ENCODE data around the gene MYH9.

Gene MYH9

DNA sequence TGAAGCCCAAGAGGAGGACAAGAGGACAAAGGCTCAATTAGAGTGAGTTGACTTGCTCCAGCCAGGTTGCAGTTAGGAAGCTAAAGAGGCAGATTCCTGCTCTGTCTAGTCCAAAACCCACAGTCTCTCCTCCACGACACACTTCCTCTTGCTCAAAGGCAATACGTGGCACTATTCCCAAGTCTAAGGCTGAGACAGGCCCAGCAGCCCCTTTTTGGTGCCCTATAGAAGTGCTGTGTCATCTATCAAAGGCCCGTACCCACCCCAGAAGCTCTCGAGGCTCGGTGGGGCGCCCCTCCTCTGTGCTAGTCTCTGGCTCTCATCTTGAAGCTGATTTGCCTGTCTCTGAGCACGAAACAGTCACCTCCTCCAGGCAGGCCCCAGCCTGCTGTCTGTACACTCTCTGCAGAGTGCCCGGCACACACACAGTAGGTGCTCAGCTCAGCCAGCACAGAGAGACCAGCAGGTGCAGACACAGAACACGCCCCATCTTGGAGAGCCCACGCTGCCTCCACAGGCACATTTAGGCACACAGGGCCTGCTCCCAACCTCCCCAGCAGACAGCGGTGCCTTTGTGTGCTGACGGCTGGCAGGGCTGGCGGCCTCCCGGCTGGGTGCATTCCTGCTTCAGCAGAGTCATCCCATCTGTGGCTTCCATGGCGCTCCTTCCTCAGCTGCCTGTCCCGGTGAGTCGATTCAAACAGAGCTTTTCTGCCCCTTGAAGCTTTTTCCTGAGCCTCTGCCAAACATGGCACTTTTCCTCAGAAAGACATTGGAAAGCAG, 52.8 kb downstream of the MYH9 start:
- no peak for FAIRE-seq

DNA sequence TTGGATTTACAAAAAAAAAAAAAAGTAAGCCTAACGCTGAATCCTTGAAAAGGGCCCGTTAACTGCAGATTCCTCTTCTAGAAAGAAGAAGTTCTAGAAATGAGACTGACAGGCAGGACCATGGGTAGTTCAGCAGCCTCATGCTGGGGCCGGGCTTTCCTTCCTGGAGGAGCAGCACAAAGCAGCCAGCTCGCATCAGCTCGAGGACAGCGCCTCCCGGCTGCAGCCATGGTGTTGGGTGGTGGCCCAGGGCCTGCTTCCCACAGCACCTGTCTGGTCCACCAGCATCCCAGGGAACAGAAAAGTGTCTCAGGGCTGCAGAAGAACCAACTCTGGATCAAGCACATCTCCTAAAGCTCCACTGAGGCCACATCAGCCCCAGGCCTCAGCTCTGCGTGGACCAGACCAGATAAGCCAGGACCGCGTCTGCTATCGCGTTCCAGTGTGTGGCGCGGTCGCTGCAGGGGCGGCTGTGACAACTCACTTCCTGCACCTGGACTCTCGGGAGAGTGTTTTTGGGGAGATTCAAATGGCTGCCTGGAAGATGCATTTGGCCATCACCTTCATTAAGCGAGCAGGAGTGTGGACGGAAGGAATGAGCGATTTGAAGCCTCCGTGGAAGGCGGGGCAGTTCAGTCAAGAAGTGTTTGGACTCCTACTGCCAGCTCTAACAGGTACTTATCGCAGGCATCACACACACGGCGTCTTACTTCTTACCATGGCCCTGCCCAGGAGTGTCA, 53.5 kb downstream of the MYH9 start:
- DNase-seq (ENCODE audit: extremely low spot score, insufficient read length, low read depth) (no peak), FAIRE-seq (no peak)

More for the DNA sequence above, 52.8 kb downstream of the MYH9 start:
- DNase-seq (ENCODE audit: extremely low spot score, insufficient read length, low read depth) = no peak

DNA sequence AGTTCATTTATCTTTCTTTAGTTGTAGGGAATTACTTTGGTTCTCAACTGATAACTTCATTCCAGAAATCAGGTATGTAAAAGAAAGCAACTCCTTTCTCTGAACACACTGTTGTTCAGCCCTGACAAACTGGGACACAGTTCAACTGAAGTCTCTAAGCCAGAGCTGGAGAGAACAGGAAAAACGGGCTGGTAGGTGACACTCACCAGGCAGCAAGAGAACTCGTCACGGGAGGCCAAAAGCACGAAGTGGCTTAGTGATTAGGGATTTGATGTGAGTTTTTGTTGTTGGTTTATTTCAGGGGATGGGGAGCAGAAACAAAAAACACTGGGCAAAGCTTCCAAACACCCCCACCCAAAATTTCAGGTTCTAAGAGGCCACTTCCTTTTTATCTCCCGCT, 54.1 kb downstream of the MYH9 start:
- FAIRE-seq (no peak), DNase-seq (ENCODE audit: extremely low spot score, insufficient read length, low read depth) (no peak)

DNA sequence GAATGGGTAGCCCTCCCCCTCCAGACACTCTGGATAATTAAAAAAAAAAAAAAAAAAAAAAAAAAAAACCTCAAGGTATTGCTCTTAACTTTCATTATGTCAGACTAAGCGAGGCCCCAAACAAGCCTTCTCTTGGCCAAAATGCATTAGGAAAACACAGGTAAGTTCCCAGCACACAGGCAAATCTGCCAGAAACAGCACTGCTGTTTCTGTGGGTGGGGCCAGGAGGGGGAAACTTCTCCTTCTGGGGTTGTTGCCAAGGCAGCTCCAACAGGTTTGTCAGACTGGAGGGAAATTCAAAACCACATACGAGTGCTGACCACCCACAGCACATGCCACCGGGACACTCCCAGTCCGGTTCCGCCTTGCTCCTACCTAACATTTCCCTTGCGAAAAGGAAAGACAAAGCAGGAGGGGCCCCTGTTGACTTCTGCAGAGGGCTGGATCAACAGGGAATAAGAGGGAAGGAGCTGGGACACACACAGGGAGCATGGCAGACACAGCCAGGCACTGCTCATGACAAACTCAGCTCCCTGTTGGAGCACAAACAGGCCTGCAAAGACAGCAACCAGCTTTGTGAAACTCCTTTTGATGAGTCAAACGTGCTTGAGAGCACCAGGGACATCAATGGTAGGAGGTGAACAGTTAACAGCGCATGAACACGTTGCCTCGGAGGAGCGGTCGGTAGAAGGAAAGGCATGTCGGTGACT, 55.0 kb downstream of the MYH9 start:
- DNase-seq (ENCODE audit: extremely low spot score, insufficient read length, low read depth) = peak; percentile 37
- FAIRE-seq = peak; percentile 73

DNA sequence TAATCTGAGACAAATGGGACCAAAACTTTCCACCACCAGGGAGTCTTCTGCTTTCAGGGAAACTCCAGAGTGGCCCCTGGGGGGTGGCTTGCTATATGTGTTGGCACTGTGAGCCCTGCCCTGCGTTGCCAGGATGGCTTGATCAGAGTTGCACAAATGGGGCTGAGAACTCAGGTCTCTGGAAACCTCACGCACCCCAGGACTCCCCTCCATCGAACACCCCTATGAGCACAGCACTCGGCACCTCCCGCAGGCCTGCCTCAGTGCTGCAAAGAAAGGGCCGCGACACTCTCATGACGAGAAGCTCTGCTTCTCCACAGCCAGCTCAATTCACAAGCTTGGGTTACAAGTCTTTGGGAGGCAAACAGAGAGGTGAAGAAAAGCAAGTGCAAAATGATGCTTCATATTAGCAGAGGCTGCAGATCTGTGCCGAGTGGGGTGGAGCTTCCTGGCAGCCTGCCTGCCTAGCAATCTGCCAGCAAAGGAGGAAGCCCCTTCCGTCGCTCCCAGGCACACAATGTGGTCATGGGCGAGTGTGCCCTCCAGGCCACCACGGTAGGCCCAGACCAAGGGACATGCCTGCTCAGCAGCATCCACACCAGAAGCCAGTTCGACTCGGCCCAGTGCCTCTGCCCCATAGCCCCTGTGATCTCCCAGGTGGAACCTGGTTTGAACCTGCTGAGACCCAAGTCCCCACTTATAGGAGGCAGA, 55.7 kb downstream of the MYH9 start:
- no peak for DNase-seq (ENCODE audit: extremely low spot score, insufficient read length, low read depth)
- peak; percentile 66 for FAIRE-seq

DNA sequence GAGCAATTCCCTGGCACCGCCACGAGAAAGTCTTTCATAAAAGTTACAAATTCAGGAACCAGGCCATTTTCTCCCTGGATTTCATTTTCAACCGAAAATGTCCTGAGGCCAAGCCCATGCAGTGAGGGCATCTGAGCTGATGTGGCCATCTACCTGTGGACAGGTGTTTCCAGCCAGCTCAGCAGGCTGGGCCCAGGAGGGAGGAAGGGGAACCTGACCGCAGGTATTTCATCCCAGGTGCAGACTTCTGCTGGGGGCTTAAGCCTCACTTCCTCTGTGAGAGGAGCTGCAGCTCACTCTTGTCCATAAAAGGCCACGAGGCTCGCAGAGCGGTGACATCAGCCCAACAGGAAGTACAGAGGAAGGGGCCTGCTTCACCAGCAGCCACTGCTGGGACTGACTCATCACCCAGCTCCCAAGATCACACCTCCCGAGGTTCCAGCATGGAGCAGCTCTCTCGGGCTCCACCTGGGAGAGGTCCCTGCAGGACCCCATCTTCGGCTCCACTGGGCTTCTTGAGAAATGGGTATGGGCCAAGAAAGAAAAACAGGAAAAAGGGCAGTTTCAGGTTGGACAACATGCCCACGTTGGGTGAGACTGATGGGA, 56.4 kb downstream of the MYH9 start:
- FAIRE-seq (peak; percentile 95), DNase-seq (ENCODE audit: extremely low spot score, insufficient read length, low read depth) (peak; percentile 68)

DNA sequence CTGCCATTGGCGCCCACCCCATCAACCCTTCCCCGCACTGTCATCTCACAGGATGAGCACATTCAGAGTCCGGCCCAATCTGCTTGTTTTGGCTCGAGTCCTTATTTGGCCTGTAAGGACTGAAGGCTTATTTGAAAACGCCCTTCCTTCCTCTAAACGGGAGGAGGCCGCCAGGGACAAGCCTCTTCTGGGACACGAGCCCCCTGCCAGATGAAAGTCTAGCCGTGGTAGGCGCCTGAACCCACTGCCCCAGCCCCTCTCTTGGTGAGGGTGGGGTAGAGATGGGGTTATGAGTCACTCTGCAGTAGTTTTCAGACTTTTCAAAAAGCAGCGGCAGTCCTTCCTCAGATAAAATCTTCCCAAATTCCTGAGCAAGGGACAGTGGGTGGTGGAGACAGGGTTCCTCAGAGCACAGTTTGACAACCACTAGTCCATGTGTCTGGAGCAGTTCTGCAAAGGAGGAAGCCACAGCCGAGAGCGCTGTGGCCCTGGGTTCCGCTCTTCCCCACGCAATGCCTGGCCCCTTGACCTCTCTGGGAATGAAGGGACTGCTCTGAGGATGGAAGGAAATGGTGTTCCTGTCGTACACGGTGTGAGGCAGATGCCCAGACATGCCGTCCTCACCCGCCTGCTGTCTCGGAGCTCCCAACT, 57.0 kb downstream of the MYH9 start:
- FAIRE-seq (no peak), DNase-seq (ENCODE audit: extremely low spot score, insufficient read length, low read depth) (no peak)

DNA sequence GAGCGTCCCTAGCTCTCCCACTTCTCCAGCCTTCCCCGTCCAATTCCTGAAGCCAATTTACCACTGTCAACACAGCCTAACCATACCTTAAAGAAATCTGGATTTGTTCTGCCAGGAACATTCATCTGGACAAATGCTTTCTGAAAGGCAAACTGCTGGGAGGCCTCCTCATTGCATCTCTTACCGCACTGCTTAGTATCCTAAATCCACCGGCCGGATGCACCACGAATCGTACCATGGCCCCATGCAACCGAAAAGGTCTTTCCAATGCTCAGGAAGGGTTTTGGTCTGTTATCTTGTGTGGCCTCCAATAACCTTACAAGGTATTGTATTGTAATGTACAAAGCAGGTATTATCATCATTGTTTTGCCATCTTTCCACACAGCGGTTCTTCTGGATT, 57.6 kb downstream of the MYH9 start:
- DNase-seq (ENCODE audit: extremely low spot score, insufficient read length, low read depth) (no peak), FAIRE-seq (no peak)

DNA sequence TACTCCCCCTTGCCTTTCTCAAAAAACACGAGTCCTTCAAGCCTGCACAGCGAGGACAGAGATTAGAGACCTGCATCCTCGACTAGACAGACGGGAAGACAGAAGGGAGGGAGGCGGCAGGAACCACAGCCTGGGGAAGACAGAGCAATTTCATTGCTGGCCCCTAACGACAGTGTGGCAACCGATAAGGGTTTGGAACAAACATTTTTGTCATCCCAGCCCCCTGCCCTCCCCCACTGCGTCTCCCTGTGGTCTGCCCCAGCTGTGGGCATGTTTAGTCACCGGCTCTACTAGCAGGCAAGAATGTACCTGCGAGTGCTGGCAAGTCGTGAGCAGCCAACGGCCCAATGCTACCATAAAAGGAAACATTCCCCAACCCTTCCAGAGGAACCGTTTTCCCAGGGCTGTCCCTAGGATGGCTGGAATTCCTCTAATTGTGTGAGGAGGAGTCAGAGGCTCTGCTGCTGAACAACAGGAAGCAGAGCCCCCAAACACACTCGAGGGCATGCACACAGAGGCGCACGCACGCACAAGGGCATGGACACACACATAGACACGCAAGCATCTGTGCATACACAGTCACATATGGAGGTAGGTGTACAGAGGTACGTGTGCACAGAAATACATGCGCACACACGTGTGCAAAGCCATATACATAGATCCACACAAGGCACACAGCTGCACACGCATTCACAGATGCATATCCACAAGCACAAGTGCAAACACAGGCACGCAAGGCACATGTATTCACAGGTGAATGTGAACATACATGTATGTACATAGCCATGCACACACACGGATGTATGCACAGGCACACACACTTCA, 58.3 kb downstream of the MYH9 start:
- DNase-seq (ENCODE audit: extremely low spot score, insufficient read length, low read depth) (no peak), FAIRE-seq (peak; percentile 5)

DNA sequence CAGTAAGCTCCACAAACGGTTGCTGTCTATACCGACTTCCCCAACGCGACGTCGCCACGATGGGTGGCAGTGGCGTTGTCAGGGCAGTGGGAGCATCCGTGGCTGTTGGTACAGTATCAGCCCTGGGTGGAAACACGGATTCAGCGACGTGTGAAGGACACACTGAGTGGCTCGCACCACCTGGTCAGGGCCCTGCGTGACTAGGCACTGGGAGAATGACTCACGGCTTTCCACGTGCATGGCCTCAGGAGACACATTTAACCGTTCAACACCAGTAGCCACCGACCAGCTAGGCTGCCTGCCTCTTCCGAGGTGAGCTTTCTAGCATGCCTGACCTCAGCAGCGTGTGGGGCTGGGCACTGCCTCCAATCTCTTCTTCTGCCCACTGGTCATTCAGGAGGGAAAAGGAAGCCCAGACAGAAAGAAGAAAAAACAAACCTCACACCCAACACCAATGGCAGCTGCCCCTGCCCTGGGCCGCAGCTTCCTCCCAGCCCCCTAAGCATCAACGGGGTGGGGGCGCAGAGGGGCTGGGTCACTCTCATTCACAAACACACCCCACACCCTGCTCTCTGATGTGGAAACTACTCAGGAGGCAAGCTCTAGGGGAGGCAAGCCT, 59.0 kb downstream of the MYH9 start:
- peak; percentile 56 for FAIRE-seq
- DNase-seq (ENCODE audit: extremely low spot score, insufficient read length, low read depth) = peak; percentile 29

DNA sequence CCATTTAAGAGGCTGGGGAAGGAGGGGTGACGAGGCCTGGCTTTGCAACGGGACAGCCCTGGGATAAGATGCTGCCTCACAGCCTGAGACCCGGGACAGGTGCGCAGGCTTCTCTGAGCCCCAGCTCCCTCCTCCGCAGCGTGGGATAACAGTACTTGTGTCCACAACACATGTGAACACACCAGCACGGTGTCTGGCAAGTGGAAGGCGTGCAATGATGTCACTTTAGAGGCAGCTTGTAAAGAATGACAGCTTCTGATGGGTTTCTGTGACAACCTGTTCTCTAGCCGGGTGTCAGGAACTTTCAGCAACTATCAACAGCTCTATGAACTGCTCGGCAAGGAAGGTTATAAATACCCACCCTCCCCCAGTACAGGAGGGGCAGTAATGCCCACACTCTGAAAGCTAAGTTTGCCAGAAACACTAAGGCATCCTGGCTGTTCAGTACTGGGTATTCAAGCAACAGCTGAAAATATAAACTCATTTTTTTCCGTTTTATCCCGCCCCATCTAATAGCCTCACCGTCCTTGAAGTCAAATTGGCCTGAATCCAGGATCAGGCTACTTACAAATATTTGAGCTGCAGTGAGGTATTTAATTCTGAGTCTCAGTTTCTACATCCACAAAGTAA, 59.7 kb downstream of the MYH9 start:
- DNase-seq (ENCODE audit: extremely low spot score, insufficient read length, low read depth) (no peak), FAIRE-seq (no peak)

DNA sequence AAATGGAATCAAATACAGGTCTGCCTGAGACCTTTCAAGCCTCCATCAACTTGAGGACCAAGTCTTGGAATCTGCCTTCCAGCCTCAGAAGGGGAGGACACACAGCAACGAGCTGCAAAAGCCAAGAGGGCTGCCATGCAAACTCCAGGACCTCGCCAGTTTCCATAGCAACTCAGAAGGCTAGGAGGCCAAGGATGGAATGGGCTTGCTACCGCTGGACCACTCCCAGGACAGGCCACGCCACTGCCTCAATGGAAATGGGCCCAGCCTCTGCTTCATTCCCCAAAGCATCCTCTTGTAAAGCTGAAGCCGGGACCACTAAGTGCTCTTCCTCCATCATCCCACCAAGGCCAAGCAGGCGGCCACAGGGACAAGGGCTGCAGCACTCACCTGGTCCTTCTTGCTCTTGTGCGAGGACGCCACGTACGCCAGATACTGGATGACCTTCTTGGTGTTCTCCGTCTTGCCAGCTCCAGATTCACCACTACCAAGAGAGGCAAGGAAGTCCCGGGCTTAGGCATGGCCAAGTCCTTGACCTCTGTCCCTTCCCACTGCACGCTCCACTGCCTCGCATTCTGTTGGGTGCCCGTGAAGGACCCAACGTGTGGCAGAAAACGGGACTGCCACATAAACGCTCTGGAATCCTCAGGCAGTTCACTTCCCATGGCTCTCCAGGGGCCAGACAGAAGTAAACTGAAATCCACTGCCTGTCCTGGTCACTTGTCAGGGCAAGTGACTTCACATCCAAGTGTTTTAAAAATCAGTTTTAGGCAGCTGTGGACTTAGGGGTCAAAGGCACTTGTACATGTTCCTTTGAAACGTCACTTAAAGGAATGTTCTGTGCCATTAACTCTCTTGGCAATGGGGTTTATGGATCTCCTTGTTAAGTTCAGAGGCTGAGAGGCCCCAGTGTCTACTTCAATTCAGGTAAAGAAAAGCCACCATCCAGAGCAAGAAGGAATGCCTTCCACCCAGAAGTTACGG, 61.3 kb downstream of the MYH9 start:
- DNase-seq (ENCODE audit: extremely low spot score, insufficient read length, low read depth) (no peak), FAIRE-seq (no peak)

DNA sequence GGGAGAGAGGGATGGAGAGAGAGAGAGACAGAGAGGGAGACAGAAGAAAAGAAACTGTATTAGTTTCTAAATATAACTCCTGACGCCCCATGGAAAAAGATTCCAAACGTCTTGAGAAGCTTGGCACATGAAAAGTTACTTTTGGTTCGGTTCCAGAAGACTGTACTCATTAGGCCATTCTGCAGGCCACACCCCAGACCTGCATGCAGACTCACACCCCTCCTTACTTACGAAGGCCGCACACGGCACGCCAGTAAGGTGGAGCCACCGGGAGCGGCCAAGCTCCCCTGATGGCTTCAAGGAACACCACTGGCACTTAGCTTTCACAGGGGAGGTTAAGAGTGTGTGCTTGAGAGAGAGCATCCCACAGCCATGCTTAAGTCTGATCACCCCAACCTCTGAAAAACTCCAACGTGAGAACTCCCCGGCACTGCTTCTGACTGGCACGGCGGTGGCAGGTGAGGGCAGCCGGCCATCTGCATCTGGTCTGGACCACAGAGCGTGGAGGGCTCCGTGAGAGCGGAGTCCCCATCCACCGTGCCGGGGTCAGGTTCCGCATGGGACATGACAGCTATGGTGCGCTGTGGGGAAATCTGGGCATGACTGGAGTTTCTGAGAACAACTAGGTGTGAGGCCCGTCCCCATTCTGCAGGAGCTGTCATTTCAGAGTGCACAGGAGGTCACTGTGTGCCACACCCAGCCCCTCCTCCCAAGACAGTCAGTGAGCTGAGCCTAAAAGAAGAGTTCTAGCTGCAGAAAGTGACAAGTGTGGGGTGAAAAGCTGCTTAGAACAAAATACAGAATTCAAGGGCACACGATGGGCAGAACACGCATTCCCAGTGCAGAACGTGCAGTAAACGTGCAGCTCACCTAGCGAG, 62.4 kb downstream of the MYH9 start:
- DNase-seq (ENCODE audit: extremely low spot score, insufficient read length, low read depth) (no peak), FAIRE-seq (no peak)

DNA sequence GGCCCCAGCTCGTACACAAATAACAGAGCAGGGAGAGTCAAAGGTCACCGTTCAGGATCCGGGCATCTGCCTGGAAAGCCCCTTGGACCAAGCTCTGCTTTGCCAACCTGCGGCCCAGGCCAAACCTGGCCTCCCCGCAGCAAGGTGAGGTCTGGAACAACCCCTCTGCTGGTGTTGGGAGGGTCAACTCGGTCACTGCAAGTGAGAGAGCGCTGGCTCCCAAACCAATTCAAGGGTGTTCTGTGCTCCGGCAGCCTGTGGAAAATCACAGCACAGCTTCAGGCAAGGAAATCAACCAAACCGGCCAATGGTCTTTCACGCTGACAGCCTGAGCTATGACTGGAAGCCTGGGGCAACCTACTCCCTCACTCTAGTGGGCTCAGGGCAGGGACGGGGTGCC, 63.4 kb downstream of the MYH9 start:
- FAIRE-seq = no peak
- no peak for DNase-seq (ENCODE audit: extremely low spot score, insufficient read length, low read depth)

DNA sequence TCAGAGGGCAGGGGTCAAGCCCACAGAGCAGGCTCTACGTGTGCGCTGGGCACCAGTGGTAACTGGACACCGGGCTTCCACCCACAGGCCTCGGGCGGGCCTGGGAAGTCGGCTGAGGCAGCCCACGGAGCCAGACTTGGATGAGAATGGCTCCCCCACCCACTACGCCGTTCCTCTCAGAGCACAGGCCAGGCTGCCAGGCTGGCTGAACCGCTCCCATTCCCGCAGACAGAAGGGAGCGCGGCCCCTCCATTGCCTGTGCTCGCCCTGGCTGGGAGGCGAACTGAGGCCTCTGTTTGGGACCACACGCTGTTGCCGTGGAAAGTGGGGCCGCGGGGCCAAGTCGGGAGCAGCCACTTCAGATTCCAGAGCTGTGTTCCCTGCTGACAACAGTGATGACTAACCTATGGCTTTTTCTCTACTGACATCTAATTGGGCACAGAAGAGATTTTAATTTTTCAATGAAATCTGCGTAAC, 63.9 kb downstream of the MYH9 start:
- FAIRE-seq (no peak), DNase-seq (ENCODE audit: extremely low spot score, insufficient read length, low read depth) (no peak)
